Islet of Langerhans (tissue), 1 donor: ENCODE data around the gene RAB26.

ENCODE experiments used
- FAIRE-seq: peaks from one replicate; lab custom pipeline; 2011; peaks lifted over from hg19 to GRCh38; lab: Jason Lieb, UNC

Gene RAB26

GRCh38 chr16:2143878-2144485 lies 4.4 kb upstream of the RAB26 start:
- FAIRE-seq: no peak

DNA sequence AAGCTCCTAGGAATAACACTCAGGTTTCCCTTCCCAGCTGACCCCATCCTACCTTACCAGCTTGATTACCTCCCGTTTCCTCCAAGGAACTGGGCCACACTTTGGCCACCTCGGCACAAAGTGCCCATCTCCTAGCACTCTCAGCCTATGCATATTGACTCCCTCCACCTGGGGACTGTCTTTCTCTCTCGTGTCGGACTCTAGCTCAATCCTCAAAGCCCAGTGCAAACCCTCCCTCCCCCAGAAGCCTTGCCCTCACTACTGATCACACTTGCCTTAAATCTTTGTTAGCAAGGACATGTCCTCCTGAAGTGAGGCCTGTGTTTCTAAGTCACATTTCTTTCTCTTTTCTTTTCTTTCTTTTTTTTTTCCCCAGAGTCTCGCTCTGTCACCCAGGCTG lies 2.6 kb upstream of the RAB26 start:
- FAIRE-seq: no peak

- no peak for FAIRE-seq
Observed at GRCh38 chr16:2147378-2147777, 1.0 kb upstream of the RAB26 start.

GRCh38 chr16:2148714-2149629 lies 547 bp downstream of the RAB26 start:
- no peak for FAIRE-seq

- FAIRE-seq: no peak
Observed at GRCh38 chr16:2149630-2150417, 1.4 kb downstream of the RAB26 start.

DNA sequence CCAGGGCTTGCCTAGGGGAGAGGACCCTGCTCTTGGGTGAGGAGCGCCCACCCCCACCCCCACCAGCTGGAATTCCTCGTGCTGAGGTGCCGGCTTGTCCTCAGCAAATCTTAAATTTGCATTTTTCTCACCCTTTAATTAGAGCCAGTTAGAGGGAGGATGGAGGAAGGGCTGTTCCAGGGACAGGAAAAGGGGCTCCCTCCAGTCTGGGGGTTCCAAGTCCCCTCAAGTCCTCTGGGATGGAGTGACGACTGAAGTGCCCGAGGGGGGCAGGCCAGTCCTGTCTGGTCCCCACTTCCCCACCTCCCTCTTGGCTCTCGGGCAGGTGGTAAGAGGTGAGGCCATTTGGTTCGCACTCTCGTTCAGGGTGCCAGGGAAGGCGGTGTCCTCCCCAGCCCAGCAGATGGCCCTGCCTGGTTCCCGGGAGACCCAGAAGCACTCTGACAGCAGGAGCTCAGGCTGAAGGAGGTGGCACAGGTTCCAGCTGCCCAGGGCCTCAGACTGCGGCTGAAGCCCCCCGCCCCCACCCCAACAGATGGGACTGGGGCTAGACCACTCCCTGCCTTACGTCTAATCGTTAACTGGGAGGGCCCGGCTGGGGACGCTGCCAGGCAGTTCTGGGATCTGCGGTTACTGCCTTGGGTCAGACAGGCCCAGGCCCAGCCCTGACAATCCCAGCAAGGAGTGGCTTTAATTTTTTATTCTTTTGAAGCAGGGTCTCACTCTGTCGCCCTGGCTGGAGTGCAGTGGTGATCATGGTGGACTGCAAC lies 2.2 kb downstream of the RAB26 start:
- FAIRE-seq: no peak

GRCh38 chr16:2151188-2152091 lies 3.0 kb downstream of the RAB26 start:
- FAIRE-seq: no peak

DNA sequence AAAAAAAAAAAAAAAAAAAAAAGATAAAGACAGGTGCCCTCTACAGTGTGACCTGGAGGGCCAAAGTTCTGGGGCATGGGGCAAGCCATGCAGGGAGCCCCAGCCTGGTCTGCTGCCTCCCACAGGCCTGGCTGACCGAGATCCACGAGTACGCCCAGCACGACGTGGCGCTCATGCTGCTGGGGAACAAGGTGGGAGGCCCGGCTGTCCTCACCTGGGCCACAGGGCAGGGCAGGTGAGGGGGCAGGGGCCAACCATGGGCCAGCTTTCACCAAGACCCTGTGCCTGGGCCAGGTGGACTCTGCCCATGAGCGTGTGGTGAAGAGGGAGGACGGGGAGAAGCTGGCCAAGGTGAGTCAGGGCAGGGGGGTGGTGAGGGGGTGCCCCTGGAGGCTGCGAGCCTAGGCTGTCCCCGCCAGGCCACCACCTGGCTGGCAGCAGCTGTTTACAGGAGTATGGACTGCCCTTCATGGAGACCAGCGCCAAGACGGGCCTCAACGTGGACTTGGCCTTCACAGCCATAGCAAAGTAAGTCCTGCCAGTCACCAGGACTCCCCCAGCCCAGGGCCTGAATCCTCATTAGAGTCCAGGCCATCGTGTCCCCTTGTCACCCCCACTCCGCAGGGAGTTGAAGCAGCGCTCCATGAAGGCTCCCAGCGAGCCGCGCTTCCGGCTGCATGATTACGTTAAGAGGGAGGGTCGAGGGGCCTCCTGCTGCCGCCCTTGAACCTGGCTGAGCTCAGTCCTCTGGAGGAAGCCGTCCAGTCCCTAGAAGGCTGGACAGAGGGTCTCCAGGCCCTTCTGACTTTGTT lies 4.5 kb downstream of the RAB26 start:
- no peak for FAIRE-seq

- FAIRE-seq: no peak
Observed at GRCh38 chr16:2154533-2155090, 6.2 kb downstream of the RAB26 start.

- peak; percentile 96 for FAIRE-seq
Observed at GRCh38 chr16:2155091-2155950, 6.9 kb downstream of the RAB26 start, which contains the start of gene TRAF7. TRAF7 (plus strand) TSS chr16:2155782; CDS start chr16:2163921, 8,139 bp downstream.

DNA sequence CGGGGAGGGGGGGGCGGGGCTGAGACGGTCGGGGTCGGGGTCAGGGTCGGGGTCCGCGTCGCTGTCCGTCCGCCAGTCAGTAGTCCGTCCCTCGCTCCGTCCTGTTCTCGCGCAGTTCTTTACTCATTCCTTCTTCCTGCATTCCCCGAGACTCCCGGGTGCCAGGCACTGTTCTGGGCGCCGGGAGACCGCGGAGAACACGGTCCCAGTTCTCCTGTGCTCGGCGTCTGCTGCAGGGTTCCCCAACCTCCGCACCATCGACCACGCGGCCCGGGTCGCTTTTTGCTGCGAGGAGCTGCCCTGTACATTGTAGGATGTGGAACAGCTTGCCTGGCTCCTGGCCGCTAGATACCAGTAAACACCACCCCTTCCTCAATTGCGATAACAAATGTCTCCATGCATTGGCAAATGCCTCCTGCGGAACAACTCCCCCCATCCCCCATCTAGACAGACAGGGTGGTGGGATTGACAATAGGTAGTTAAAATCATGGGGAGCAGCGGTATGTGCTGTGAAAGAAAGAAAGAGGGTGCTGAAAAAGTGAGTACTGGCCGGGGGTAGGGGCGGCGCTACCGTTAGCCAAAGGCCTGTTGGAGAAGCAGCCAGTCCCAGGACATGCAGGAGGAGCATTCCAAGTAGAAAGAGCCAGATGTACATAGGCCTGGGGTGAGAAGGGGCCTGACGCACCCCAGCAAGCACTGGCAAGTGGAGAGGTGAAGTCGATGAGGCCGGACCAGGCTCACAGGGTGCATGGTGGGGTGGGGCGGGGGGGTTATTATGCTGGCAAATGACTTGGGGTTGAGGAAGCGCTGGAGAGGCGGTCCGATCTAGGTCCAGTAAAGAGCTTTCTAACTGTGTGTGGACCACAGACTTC lies 7.8 kb downstream of the RAB26 start:
- no peak for FAIRE-seq

DNA sequence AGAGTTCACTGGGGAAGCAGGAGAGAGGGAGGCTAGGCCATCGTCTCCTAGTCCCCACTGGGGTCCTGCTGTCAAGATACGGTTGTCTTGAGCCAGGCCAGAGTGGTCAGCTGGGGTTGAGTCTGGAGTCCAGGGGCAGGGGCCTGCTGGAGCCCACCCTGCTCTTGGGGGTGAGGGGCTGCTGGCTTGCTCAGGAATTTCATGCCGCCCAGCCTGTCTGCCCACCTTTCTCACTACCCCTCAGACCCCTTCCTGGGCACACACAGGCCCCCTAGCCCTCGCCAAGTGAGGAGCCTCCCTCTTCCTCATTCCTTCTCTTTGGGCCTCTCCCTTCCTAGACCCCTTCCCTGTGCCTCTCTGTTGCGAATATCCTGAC lies 8.4 kb downstream of the RAB26 start:
- no peak for FAIRE-seq

DNA sequence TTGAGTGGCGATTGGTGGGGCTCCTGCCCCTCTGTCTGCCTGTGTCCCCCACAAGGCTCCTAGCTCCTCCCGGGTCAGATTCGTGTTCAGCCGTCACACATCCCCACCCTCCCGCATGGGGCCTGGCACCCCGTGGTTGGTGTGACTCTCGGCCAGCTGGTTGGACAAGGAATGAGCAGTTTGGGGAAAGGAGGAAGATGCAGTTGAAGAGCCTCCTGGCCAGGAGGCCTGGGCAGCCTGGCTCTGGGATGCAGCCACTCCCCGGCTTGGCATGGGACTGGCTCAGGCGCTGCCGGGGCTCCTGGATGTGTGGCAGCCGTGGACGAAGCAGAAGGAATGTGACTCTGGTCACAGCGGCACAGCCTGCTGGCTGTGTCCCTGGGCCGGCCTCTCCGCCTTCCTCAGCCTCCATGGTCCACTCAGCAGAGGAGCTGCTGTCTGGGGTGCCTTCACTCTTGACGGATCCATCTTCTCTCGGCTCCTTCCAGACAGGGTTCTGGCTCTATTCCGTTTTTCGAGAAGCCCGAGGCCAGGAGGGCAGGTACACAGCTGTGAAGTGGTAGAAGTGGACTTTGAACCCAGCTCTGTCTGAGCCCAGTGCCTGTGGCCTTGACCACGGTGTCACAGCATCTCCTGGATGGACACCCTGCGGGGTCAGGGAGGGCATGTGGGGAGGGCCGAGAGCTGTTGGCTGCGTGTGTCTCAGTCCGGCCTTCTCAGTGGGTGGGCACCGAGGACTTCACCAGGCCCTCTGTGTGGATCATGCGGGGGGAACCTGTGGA lies 9.2 kb downstream of the RAB26 start:
- no peak for FAIRE-seq

GRCh38 chr16:2158262-2158638 lies 9.8 kb downstream of the RAB26 start:
- FAIRE-seq: no peak

DNA sequence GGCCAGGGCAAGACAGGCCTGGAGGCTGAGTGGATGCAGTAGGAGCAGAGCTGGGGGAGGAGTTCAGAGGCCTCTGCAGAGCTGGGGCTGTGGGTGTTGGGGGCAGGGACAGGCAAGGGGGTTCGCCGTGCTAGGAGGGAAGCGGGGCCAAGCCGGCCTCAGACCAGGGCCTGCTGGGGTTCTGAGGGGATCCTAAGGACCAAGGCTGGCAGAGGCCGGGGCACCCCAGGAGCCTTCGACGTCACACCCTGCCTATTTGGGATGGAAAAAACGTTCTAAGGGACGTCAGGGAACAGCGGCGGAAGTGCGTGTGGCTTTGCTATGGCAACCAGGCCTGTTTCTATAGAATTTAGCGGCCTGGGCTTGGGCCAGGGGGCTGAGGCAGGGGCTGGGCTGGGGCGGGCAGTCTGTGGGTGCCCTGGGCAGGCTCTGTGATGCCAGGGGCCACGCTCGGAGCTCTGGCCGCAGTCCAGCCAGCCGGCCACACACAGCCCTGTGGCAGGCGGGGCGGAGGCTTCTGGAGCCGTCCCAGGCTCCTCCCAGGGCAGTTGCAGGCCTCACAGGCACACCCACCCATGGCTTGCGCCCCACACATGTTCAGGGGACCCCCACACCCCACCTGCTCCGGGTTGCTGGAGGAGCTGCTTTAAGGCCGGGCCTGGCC lies 10.9 kb downstream of the RAB26 start:
- FAIRE-seq: no peak

- FAIRE-seq: no peak
Observed at GRCh38 chr16:2160915-2161551, 12.6 kb downstream of the RAB26 start.
